Uterus (tissue), 4 donors: ENCODE results near the gene BBS9. TPM values are rescaled to one million over a fixed set of nuclear protein-coding genes. Genes with fewer than 3 reads are reported as not detected.

ENCODE experiments used
- DNase-seq, 2 donors: peaks; one replicate each; pipeline ENCODE4 v3.0.0-alpha.2; 2019 to 2020
- H3K27ac ChIP-seq, 2 donors: fragments of 200-600 bp; sonication (generic); 1 replicate in 1 of 2; 2 replicates in 1 of 2; pipeline ENCODE4 v1.5.1; 2016 to 2018
- H3K27me3 ChIP-seq, 2 donors: fragments of 200-600 bp; sonication (generic); one replicate each; pipeline ENCODE4 v1.5.1; 2018 to 2019; ENCODE audit warnings: control low read depth in 1 of 2
- H3K36me3 ChIP-seq, 2 donors: fragments of 200-600 bp; sonication (generic); one replicate each; pipeline ENCODE4 v1.5.1; 2019; ENCODE audit warnings: control low read depth in 1 of 2
- H3K4me1 ChIP-seq, 2 donors: fragments of 200-600 bp; sonication (generic); one replicate each; pipeline ENCODE4 v1.5.1; 2018 to 2019; ENCODE audit warnings: control low read depth in 1 of 2
- H3K4me3 ChIP-seq, 2 donors: fragments of 200-600 bp; sonication (generic); 1 replicate in 1 of 2; 2 replicates in 1 of 2; pipeline ENCODE4 v1.5.1; 2018 to 2019; ENCODE audit warnings: mild to moderate bottlenecking in 1 of 2
- H3K9me3 ChIP-seq, 2 donors: fragments of 200-600 bp; sonication (generic); one replicate each; pipeline ENCODE4 v1.5.1; 2019; ENCODE audit warnings: control low read depth in 1 of 2
- POLR2A ChIP-seq, 2 donors: fragments of 450-650 bp; IDR thresholded peaks; one replicate each; pipeline ENCODE4 v1.6.1; 2016; ENCODE audit warnings: antibody characterized with exemption in 2 of 2, mild to moderate bottlenecking in 1 of 2, moderate library complexity in 1 of 2
- intact Hi-C: fragments of 100-400 bp; cut with DNase I; formaldehyde crosslinking; loops from one replicate; pipeline ENCODE4 v1.15.1; 2023; ENCODE audit warnings: low total_unique reads
- total RNA-seq, 4 donors: library from RNA; depleted of rRNA in 3 of 4; stranded (reverse); fragments of >200 nt in 3 of 4; gene quantifications; one replicate each; pipeline versions ENCODE4 v1.1.0 to v1.2.4, GENCODE V29; 2014 to 2023
- TF ChIP-seq, protein P1 (sequence below), 4 experiments: fragments of 200-600 bp in 2 of 4; fragments of 450-650 bp in 2 of 4; sonication (generic) in 2 of 4; IDR thresholded peaks; one replicate each; pipeline ENCODE4 v1.5.1; 2016 to 2019; ENCODE audit warnings: antibody characterized with exemption in 4 of 4, mild to moderate bottlenecking in 2 of 4, moderate library complexity in 1 of 4
- donor health status: DM: yes; HTN: yes; CAD: no.

BBS9 gene
- total RNA-seq, 4 donors from 2014 or later, result 24.1 to 77.4 (median 39.4) TPM

- Histone ChIP-seq H3K9me3 (no peaks in the 10 kb centered on the region), H3K27me3 (no peaks in the 10 kb centered on the region), H3K4me1 (no peaks in the 10 kb centered on the region), H3K36me3 (no peaks in the 10 kb centered on the region), H3K27ac (no peak overlapping the region), H3K4me3 (no peak overlapping the region)
- DNase-seq, result no peak
- TF ChIP-seq, protein P1, sequence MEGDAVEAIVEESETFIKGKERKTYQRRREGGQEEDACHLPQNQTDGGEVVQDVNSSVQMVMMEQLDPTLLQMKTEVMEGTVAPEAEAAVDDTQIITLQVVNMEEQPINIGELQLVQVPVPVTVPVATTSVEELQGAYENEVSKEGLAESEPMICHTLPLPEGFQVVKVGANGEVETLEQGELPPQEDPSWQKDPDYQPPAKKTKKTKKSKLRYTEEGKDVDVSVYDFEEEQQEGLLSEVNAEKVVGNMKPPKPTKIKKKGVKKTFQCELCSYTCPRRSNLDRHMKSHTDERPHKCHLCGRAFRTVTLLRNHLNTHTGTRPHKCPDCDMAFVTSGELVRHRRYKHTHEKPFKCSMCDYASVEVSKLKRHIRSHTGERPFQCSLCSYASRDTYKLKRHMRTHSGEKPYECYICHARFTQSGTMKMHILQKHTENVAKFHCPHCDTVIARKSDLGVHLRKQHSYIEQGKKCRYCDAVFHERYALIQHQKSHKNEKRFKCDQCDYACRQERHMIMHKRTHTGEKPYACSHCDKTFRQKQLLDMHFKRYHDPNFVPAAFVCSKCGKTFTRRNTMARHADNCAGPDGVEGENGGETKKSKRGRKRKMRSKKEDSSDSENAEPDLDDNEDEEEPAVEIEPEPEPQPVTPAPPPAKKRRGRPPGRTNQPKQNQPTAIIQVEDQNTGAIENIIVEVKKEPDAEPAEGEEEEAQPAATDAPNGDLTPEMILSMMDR (IDR thresholded peaks at IDR 0.05), result no peak
- TF ChIP-seq POLR2A (IDR thresholded peaks at IDR 0.05), result no peak
- intact Hi-C loops, result no loop called here
Observed at GRCh38 chr7:33369888-33370287, 240.5 kb downstream of the BBS9 start.

- Histone ChIP-seq H3K36me3 (no peaks in the 10 kb centered on the region), H3K4me1 (no peaks in the 10 kb centered on the region), H3K9me3 (no peaks in the 10 kb centered on the region), H3K4me3 (no peak overlapping the region), H3K27me3 (no peaks in the 10 kb centered on the region), H3K27ac (no peak overlapping the region)
- TF ChIP-seq, protein P1 (IDR thresholded peaks at IDR 0.05), result no peak
- no peak for TF ChIP-seq POLR2A (IDR thresholded peaks at IDR 0.05)
- no peak for DNase-seq
- intact Hi-C loops, result no loop called here
Observed at GRCh38 chr7:33373195-33373594, 243.8 kb downstream of the BBS9 start.

DNA sequence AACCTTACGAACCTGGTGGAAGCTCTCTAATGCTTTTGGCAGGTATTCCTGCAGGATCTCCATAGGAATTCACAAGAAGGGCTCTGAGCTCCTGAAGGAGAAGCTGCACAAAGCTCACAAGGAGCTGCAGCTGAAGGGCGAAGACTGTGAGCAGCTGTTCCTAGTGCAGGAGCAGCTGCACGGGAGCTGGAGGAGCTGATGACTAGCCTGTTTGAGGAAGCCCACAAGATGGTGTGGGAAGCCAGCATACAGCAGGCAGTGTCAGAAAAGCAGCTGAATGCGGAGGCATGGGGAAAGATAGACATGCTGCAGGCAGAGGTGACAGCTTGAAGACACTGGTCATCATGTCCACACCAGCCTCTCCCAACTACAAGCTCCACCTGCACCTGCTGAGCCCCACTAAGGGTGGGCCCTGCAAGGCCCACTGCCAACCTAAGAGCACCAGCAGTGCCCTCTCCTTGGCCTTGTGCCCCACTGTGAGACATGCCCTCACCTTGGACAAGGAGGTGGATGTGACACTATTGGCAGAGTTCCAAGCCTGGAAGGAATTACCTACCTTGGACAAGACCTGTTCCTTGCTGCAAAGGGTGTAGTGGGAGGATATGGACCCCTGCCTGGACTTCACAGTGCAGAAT is 250.6 kb downstream of the BBS9 start:
- Histone ChIP-seq H3K27ac (no peak overlapping the region), H3K9me3 (no peaks in the 10 kb centered on the region), H3K36me3 (no peaks in the 10 kb centered on the region), H3K4me1 (no peaks in the 10 kb centered on the region), H3K27me3 (no peaks in the 10 kb centered on the region), H3K4me3 (no peak overlapping the region)
- TF ChIP-seq POLR2A (IDR thresholded peaks at IDR 0.05), result no peak
- TF ChIP-seq, protein P1 (IDR thresholded peaks at IDR 0.05), result no peak
- DNase-seq, result no peak
- intact Hi-C loops, result no loop called here

GRCh38 chr7:33388332-33388731 is 259.0 kb downstream of the BBS9 start:
- intact Hi-C loops, result no loop called here
- TF ChIP-seq POLR2A (IDR thresholded peaks at IDR 0.05), result no peak
- TF ChIP-seq, protein P1 (IDR thresholded peaks at IDR 0.05), result no peak

DNA sequence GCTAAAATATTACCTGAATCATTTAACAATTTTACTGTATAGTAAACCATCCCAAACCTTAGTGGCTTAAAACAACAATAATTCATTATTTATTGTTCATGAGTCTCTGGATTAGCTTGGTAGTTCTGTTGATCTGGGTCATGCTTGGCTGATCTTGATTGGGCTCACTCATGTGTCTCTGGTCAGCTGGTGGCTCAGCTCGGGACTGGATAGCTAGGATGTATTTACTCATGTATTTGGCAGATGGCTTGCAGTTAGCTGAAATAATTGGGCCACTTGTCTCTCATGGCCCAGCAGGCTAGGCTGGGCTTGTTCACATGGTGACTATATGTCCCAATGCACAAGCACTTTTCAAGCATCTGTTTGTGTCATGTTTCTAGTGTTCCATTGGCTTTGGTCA is 262.8 kb downstream of the BBS9 start:
- intact Hi-C loops, result no loop called here

More at GRCh38 chr7:33388332-33388731, 259.0 kb downstream of the BBS9 start:
- H3K36me3 ChIP-seq, result no peaks in the 10 kb centered on the region
- no peak overlapping the region for H3K4me3 ChIP-seq
- no peaks in the 10 kb centered on the region for H3K27me3 ChIP-seq
- no peaks in the 10 kb centered on the region for H3K9me3 ChIP-seq
- no peak overlapping the region for H3K27ac ChIP-seq
- no peaks in the 10 kb centered on the region for H3K4me1 ChIP-seq
- DNase-seq, result no peak

More for the DNA sequence above, 262.8 kb downstream of the BBS9 start:
- no peak overlapping the region for H3K4me3 ChIP-seq
- H3K27ac ChIP-seq, result no peak overlapping the region
- H3K9me3 ChIP-seq, result no peaks in the 10 kb centered on the region
- DNase-seq, result no peak
- no peaks in the 10 kb centered on the region for H3K4me1 ChIP-seq
- H3K27me3 ChIP-seq, result no peaks in the 10 kb centered on the region
- TF ChIP-seq POLR2A (IDR thresholded peaks at IDR 0.05), result no peak
- TF ChIP-seq, protein P1 (IDR thresholded peaks at IDR 0.05), result no peak
- no peaks in the 10 kb centered on the region for H3K36me3 ChIP-seq
